Measurements from ENCODE around the gene BTBD9.

BTBD9 gene

DNA sequence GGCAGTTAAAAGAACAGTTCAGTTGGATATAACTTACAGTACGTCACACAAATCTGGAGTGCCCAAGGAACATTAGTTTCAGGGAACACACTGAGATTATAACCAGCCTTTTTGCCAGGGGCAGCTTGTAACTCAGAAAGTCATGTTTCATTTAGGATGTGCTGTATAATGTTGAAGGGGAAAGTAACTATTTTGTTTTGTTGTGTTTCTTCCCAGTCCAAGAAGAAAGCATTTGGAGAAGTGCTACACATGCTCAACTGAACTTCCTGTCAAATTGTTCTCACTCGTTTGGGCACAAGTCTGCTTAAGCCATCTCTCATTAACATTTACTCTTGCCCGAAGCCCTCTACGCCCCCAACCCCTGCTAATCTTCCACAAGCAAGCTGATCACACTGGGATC is 157.9 kb downstream of the BTBD9 start:
- no peak for DNase-seq (ENCODE audit: low read depth in 2 of 2)

DNA sequence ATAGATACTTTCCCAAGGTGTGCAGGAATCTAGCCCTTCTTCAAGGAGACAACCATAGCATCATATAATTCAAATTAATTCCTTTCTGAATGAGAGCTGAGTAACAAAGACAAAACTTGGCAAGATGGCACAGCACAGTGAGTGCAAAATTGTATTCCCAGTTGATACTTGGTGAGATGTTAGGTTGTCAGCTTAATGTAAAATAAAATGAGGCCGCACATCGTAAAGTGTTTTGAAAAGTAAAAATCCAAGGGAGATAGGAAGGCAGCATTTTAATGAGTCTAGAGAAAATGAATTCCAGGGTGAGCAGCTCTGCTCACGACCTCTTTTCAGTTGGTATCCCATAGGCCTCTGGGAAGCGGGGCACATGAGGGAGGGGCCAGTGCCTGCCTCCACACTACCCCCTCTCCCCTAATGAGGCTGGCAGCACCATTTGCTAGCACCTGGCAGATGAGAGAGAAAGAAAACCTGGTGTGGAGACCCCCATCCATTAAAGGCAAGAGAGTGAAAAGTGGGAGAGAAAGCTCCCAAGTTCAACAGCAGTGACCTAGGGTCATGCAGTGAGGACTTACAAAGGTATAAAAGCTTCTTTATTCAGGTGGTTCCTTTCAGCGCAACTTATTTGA is 158.4 kb downstream of the BTBD9 start:
- no peak for DNase-seq (ENCODE audit: low read depth in 2 of 2)

DNA sequence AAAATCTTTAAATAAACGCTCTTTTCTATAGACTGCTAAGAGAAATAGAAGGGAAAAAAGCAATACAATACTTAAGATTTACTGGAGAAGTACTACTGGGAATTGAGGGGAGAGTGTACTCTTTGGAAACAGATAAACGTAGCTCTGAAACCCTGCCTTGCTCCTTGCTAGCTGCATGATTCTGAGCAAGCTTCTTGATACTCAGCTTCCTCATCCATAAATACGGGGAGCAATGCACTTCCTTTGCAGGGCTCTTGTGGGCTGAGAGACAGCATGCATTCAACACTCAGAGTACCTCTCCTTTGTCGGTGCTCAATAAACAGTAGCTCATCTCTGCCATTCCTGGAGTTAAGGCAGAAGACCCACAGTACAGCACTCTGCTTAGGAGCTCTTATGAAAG is 159.7 kb downstream of the BTBD9 start:
- no peak for DNase-seq (ENCODE audit: low read depth in 2 of 2)

DNA sequence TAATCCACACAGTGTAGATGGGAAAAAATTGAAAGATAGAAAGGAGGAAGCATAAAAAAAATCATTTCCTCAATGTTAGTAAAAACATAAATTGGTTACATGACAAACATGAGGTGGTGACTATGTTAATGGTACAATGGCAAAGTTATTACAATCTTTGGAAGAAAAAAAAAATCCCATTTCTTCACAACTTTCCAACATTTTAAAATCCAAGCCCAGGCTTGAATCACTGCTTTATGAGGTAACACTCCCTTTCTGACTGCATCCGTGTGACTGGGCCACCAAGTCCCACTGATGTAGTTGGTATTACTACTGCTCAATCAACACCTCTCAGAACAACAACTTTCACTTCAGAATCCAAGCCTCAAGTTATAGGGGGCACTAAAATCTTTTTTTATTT is 160.4 kb downstream of the BTBD9 start:
- no peak for DNase-seq (ENCODE audit: low read depth in 2 of 2)

- DNase-seq (ENCODE audit: low read depth in 2 of 2) = no peak
Observed at GRCh38 chr6:38477680-38478260, 162.0 kb downstream of the BTBD9 start.

- no peak for DNase-seq (ENCODE audit: low read depth in 2 of 2)
Observed at GRCh38 chr6:38476888-38477287, 162.8 kb downstream of the BTBD9 start.

- no peak for DNase-seq (ENCODE audit: low read depth in 2 of 2)
Observed at GRCh38 chr6:38476141-38476540, 163.6 kb downstream of the BTBD9 start.

GRCh38 chr6:38470548-38470947 is 169.2 kb downstream of the BTBD9 start:
- no peak for DNase-seq (ENCODE audit: low read depth in 2 of 2)

- DNase-seq (ENCODE audit: low read depth in 2 of 2) = no peak
Observed at GRCh38 chr6:38467566-38467965, 172.2 kb downstream of the BTBD9 start.

- DNase-seq (ENCODE audit: low read depth in 2 of 2) = no peak
Observed at GRCh38 chr6:38460186-38460585, 179.5 kb downstream of the BTBD9 start.

GRCh38 chr6:38459291-38459690 is 180.4 kb downstream of the BTBD9 start:
- no peak for DNase-seq (ENCODE audit: low read depth in 2 of 2)

- DNase-seq (ENCODE audit: low read depth in 2 of 2) = no peak
Observed at GRCh38 chr6:38453861-38454260, 185.9 kb downstream of the BTBD9 start.

- DNase-seq (ENCODE audit: low read depth in 2 of 2) = no peak
Observed at GRCh38 chr6:38452816-38453660, 186.7 kb downstream of the BTBD9 start.

DNA sequence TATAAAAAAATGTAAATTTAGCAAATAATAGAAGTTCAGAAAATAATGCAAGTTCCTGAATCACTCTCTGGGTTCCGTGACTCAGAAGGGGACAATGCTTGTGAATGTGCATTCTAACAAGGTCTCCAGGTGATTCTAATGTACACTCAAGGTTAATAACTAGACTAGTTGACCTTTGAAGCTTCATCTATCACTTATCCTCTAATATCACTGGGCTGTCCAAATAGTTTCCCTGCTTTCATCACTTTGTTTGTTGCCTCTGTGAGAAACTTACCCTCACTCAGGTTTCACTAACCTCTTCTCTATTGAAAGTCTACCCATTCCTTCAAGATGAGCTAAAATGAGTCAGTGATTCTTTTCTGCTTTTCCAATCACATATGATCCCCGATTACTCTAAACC is 189.0 kb downstream of the BTBD9 start:
- no peak for DNase-seq (ENCODE audit: low read depth in 2 of 2)

DNA sequence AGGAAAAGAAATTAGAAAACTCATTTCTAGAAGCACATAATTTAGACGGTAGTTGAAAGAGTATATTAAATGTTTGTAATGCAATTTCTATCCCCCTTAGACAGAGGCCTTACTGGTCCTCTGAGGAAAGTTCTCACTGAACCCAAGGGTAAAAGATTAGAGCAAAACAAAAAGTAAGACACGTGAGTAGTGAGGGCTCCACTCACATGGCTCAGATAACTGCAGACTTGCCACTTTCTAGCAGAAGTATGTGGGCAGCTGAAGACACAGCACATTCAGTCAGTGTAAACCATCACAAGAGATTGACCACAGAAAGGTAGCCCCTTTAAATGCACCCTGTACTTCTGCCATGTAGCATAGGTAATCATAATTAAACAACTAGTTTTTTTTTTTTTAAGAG is 193.8 kb downstream of the BTBD9 start:
- DNase-seq (ENCODE audit: low read depth in 2 of 2) = no peak

- no peak for DNase-seq (ENCODE audit: low read depth in 2 of 2)
Observed at GRCh38 chr6:38445336-38445735, 194.4 kb downstream of the BTBD9 start.

GRCh38 chr6:38443352-38444144 is 196.2 kb downstream of the BTBD9 start:
- no peak for DNase-seq (ENCODE audit: low read depth in 2 of 2)

GRCh38 chr6:38438097-38438496 is 201.6 kb downstream of the BTBD9 start:
- no peak for DNase-seq (ENCODE audit: low read depth in 2 of 2)

DNA sequence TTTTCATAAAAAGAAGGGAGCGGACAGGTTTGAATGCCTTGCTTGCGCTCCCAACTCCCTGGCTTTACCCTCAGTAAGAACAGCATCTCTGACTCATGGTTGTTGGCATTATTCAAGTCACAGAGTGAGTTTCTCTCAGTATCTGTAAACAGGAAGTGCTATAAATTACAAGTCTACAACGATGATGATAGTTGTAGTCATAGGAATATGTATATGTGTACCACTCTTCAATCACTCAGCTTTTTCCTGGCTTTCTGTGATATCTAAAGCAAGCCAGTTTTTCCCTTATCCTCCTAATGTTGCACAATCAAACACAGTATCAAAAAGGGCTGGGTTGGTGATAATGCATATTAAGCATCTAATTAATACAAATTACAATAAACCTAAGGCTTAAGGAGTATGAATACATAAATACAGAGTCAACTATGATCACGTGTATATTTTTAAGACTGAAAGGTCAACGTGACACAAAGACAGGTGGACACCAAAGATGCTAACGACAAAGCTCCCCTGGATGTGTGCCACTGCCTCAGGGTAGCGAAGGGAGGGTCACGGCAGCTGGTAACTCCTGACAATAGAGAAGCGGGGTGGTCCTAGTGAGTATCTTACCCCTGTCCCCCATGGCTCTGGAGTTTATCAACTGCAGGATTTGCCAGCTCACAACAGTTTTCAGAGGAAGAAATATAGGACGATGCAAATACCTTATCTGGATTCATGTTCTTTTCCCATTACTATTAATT is 202.8 kb downstream of the BTBD9 start:
- DNase-seq (ENCODE audit: low read depth in 2 of 2) = no peak

DNA sequence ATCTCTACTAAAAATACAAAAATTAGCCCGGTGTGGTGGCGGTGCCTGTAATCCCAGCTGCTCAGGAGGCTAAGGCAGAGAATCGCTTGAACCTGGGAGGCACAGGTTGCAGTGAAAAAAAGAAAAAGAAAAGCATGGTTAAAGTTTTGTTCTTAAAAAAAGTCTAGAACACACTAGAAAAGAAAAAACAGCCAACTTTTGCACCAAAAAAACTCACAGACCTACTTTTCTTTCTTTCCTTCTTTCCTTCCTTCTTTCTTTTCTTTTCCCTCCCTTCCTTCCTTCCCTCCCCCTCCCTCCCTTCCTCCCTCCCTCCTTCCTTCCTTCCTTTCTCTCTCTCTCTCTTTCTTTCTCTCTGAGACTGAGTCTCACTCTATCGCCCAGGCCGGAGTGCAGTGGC is 204.4 kb downstream of the BTBD9 start:
- DNase-seq (ENCODE audit: low read depth in 2 of 2) = no peak

DNA sequence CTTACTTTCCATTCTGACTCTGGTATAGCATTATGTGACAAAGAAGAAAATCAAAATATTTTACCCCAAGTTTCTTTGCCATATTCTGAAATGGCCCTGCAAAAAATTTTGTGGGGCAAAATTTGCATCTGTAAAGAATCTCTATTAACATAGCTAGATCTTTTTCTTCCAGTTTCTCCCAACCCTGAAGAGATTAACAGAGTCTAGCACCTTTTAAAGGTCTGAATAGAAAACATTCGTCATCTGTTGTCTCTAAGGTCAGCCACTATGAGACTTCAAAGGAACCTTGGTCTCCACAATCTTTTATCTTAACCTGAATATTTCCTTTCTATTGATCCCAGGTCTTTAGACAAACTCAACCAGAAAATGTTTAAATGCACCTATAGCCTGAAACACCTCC is 205.7 kb downstream of the BTBD9 start:
- no peak for DNase-seq (ENCODE audit: low read depth in 2 of 2)

- no peak for DNase-seq (ENCODE audit: low read depth in 2 of 2)
Observed at GRCh38 chr6:38432479-38432878, 207.2 kb downstream of the BTBD9 start.

All from stimulated activated CD8-positive, alpha-beta memory T cell treated with anti-CD3 and anti-CD28 coated beads, Interleukin-7, amount 100 ng/mL, for 4 hours (primary cell).